NT2/D1 (cell line): ENCODE measurements around the gene HSPA12B.

Experiments used
- YY1 ChIP-seq: IDR thresholded peaks from 2 replicates; pipeline ENCODE4 v1.6.1; 2011; ENCODE audit not compliant: insufficient read length, insufficient read depth
- ZNF274 ChIP-seq: IDR thresholded peaks from 2 replicates; pipeline ENCODE4 v1.6.1; 2011; ENCODE audit warnings: mild to moderate bottlenecking, low read depth, low read length

DNA sequence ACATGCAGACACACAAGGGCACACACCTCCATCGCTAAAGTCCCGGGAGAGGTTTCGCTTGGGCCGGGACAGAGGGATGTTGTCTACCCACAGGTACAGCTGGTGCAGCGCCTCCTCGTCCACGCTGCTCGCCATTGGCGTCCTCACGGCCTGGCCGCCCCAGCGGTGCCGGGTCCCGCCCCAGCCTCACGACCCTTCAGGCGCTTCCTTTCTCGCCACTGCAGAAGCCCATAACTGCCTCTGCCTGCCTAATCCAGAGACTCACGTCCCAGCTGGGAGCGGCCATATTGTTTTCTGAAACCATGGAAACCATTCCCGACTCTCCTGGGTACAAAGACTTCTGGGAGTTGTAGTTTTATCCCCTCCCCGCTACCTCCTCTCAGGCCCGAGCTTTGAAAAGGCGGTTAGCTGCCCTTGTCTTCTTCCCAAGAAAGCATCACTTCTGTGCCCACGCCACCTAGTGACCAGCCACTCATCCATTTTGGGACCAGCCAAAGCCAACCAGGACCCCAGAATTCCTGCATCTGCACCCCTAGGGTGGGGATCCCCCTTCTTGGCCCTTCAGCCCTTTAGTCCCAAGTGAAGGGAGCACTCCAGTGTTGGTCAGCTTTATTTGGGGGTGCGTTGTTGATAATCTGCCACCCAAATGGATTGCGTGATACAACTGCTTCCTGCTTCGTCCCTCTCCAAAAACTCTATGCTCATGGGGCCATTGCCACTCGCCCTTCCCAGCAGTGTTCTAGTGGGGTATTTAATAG is 48.8 kb downstream of the HSPA12B start, which contains the start of gene SPEF1:
- TF ChIP-seq YY1 (peak; percentile 92), ZNF274 (no peak)
